Natural killer cell (primary cell): ENCODE results near the gene PC. TPM values are rescaled to one million over a fixed set of nuclear protein-coding genes. Genes with fewer than 3 reads are reported as not detected.

Experiments
- ATAC-seq, 3 donors: fragments of 150-1000 bp in 2 of 3; fragments of 200-7000 bp in 1 of 3; cut with Tn5 transposase; 1 replicate in 1 of 3; 2 replicates in 2 of 3; pipeline ENCODE4 v1.10.0; 2021; ENCODE audit warnings: mild to moderate bottlenecking in 2 of 3, moderate library complexity in 2 of 3
- DNase-seq, 2 donors: peaks; one replicate each; pipeline versions ENCODE4 v3.0.0 to v3.0.0-alpha.2; 2013 to 2021; ENCODE audit warnings: mixed read lengths in 1 of 2
- H3K27ac ChIP-seq: one replicate; pipeline ENCODE4 v1.5.1; 2013; ENCODE audit warnings: mild to moderate bottlenecking, low read length
- H3K27me3 ChIP-seq: one replicate; pipeline ENCODE4 v1.6.1; 2013; ENCODE audit warnings: low read length; ENCODE audit not compliant: control insufficient read depth, insufficient read depth
- H3K36me3 ChIP-seq: one replicate; pipeline ENCODE4 v1.6.1; 2013; ENCODE audit warnings: low read length; ENCODE audit not compliant: control insufficient read depth, insufficient read depth
- H3K4me1 ChIP-seq: one replicate; pipeline ENCODE4 v1.6.1; 2013; ENCODE audit warnings: low read length; ENCODE audit not compliant: control insufficient read depth, insufficient read depth
- H3K4me3 ChIP-seq: one replicate; pipeline ENCODE4 v1.5.1; 2013; ENCODE audit warnings: low read length
- H3K9me3 ChIP-seq: one replicate; pipeline ENCODE4 v1.6.1; 2013; ENCODE audit warnings: low read length; ENCODE audit not compliant: control insufficient read depth, insufficient read depth
- H3K27ac Mint-ChIP-seq, 2 donors: one replicate each; pipeline ENCODE4 v1.8.0; 2022; ENCODE audit warnings: mild to moderate bottlenecking in 2 of 2, mixed read lengths in 2 of 2, moderate library complexity in 1 of 2
- H3K27me3 Mint-ChIP-seq, 2 donors: one replicate each; pipeline ENCODE4 v1.8.0; 2022; ENCODE audit warnings: low read depth in 2 of 2, mixed read lengths in 2 of 2
- H3K36me3 Mint-ChIP-seq: one replicate; pipeline ENCODE4 v1.8.0; 2022; ENCODE audit warnings: mixed read lengths
- H3K4me1 Mint-ChIP-seq, 2 donors: one replicate each; pipeline ENCODE4 v1.8.0; 2022; ENCODE audit warnings: mixed read lengths in 2 of 2
- H3K4me3 Mint-ChIP-seq: one replicate; pipeline ENCODE4 v1.8.0; 2022; ENCODE audit warnings: mild to moderate bottlenecking, moderate library complexity, mixed read lengths
- H3K9me3 Mint-ChIP-seq, 2 donors: one replicate each; pipeline ENCODE4 v1.8.0; 2022; ENCODE audit warnings: mixed read lengths in 2 of 2
- CTCF ChIP-seq: fragments of 200-600 bp; IDR thresholded peaks from one replicate; pipeline ENCODE4 v1.8.0; 2022; ENCODE audit warnings: antibody characterized with exemption
- WGBS: methylation state at CpG from one replicate; pipeline ENCODE4 v1.1.7; 2013; ENCODE audit warnings: missing lambda C conversion rate; ENCODE audit not compliant: insufficient coverage; 5-methylcytosine and 5-hydroxymethylcytosine counted together
- intact Hi-C: fragments of 100-400 bp; cut with micrococcal nuclease; formaldehyde crosslinking; loops from one replicate; pipeline ENCODE4 v1.14.2; 2022
- total RNA-seq, 4 donors: library from RNA; stranded (reverse); fragments of 120-200 nt in 1 of 4; gene quantifications; one replicate each; pipeline versions ENCODE4 v1.2.3 to v1.2.4, GENCODE V29; 2013 to 2022

PC gene
- total RNA-seq, 3 donors from 2014 or later (not counting 1 experiment from before 2014, with no cell fraction given), result 4.1 to 5.9 (median 4.6) TPM

DNA sequence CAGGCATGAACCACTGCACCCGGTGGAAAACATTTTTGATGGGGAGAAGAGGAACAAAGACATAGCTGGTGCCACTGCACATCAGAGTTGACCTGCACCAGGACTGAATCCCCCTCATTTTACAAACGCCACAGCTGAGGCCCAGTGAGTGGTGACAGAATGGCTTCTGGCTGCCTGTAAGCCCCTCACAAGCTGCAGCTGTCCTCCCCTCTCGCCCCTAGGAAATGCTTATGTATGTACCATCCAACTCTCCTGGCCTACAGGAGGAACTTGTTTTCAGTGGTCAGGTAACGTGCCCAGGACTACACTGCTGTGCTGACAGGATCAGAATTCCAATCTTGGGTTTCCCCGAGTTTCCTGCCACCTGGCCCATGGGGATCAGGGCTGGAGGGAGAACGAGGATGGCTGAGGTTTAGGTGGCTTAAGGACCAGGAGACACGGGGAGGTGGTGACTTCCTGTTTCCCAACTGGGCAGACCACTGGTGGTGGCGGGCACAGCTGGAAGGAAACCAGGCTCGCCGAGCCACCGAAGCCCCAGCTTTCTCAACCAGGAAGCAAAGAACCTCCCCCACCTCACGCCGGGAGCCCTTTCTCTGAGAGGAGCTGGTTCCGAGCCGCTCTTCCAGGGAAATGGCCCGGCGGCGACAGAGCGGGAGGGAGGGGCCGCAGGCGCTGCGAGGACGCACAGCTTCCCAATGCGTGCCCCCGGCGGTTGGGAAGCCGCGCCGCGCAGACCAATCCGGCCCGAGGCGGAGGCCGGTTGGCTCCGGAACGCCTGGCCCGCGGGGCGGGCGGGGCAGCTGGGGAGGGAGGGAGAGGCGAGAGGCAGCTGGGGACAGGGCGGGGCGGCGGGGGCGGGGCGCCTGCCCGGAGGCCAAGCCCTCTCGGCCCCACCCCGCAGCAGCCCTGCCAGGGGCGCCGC lies 102.3 kb downstream of the PC start:
- DNase-seq (peak in 1 of 2 donors; percentile 82), ATAC-seq (peak; percentile 75 to 83 (median 80))
- Mint-ChIP-seq H3K36me3 (no peaks in the 10 kb centered on the region), H3K4me3 (peak overlapping the region; percentile 80), H3K9me3 (no peaks in the 10 kb centered on the region), H3K27ac (peak overlapping the region in 1 of 2 donors; percentile 59), H3K27me3 (no peaks in the 10 kb centered on the region), H3K4me1 (peaks cover 0 to 6% of the 10 kb centered on the region in 2 donors)
- TF ChIP-seq CTCF, result no peak
- no peaks in the 10 kb centered on the region for H3K9me3 ChIP-seq
- H3K27ac ChIP-seq, result peak overlapping the region; percentile 78
- no peaks in the 10 kb centered on the region for H3K36me3 ChIP-seq
- peak overlapping the region; percentile 81 for H3K4me3 ChIP-seq
- intact Hi-C loops, result no loop called here
- H3K4me1 ChIP-seq, result peaks cover 12% of the 10 kb centered on the region
- H3K27me3 ChIP-seq, result no peaks in the 10 kb centered on the region
- WGBS, result 6% methylated on average over 51 of the region's 51 CpGs

DNA sequence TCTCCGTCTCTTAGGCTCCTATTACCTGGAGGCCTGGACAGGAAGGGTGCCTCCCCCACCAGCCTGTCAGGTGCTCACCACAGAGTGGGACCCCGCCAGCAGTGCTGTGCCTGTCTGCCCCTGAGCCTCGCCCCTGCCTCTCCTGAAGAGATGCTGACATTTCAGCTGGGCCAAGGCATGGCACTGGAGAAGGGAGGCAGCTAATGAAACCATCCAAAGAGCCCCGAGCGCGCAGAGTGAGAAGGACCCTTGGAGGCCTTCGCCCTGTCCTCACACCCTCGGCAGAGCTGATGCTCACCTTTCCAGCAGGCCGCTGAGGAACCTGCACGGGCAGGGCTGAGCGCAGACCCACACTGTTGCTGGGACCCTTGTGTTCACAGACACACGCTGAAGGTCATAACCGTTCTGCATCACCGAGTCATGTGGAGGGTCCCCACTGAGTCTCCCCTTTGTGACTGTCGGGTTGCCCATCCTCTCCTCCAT lies 103.4 kb downstream of the PC start:
- H3K27me3 ChIP-seq, result no peaks in the 10 kb centered on the region
- 95% methylated on average over 15 of the region's 15 CpGs for WGBS
- H3K4me1 Mint-ChIP-seq, result peaks cover 0 to 10% of the 10 kb centered on the region in 2 donors
- no peaks in the 10 kb centered on the region for H3K36me3 ChIP-seq
- H3K27me3 Mint-ChIP-seq, result no peaks in the 10 kb centered on the region
- DNase-seq (no peak), ATAC-seq (no peak)
- intact Hi-C loops, result no loop called here
- H3K4me3 Mint-ChIP-seq, result peak overlapping the region; percentile 80
- H3K4me1 ChIP-seq, result peaks cover 12% of the 10 kb centered on the region
- no peak overlapping the region for H3K27ac Mint-ChIP-seq
- TF ChIP-seq CTCF, result no peak
- no peaks in the 10 kb centered on the region for H3K9me3 ChIP-seq
- H3K27ac ChIP-seq, result no peak overlapping the region
- H3K4me3 ChIP-seq, result no peak overlapping the region
- H3K36me3 Mint-ChIP-seq, result no peaks in the 10 kb centered on the region
- H3K9me3 Mint-ChIP-seq, result no peaks in the 10 kb centered on the region

- DNase-seq (no peak), ATAC-seq (no peak)
- Mint-ChIP-seq H3K27me3 (no peaks in the 10 kb centered on the region), H3K4me1 (peaks cover 0 to 10% of the 10 kb centered on the region in 2 donors), H3K9me3 (no peaks in the 10 kb centered on the region), H3K4me3 (no peak overlapping the region), H3K27ac (no peak overlapping the region), H3K36me3 (no peaks in the 10 kb centered on the region)
- no peaks in the 10 kb centered on the region for H3K27me3 ChIP-seq
- 93% methylated on average over 12 of the region's 12 CpGs for WGBS
- intact Hi-C loops, result no loop called here
- peaks cover 12% of the 10 kb centered on the region for H3K4me1 ChIP-seq
- H3K4me3 ChIP-seq, result no peak overlapping the region
- H3K9me3 ChIP-seq, result no peaks in the 10 kb centered on the region
- no peak overlapping the region for H3K27ac ChIP-seq
- H3K36me3 ChIP-seq, result no peaks in the 10 kb centered on the region
- no peak for TF ChIP-seq CTCF
Measured at GRCh38 chr11:66854231-66854661, 103.9 kb downstream of the PC start.
